ENCODE results near the gene IFT81. TPM values are rescaled to one million over a fixed set of nuclear protein-coding genes. Genes with fewer than 3 reads are reported as not detected.

The IFT81 gene
- polyA plus RNA-seq, 1 experiment, result 22.1 TPM

DNA sequence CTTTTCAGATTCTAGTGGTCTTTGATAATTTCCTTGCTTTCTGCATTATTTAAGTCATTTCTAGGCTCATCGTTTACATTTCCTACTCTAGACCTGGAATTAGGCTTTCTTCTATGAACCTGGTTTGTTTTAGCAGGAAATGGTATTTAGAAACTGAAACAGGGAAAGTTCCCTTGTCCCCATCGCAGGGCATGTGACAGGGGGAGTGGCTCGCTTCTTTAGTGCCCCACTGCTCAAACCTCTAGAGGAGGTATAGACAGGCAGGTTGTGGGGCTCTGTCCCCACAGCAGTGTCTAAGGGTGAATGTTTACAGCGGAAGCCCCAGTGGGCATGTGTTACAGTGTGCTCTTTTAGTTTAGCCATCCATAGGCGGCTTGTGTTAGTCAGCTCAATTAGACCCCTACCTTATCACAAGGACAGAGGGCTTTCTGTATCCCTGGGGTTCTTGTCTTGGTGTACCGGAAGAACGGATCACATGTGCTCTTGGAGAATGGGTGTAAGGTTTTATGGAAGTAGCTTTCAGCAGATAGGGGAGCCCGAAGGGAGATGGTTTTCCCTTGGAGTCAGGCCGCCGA is 25.0 kb downstream of the IFT81 start:
- no peaks in the 10 kb centered on the region for H3K27me3 ChIP-seq (ENCODE audit: control insufficient read depth, insufficient read depth, low read length)
- TF ChIP-seq, protein P1, sequence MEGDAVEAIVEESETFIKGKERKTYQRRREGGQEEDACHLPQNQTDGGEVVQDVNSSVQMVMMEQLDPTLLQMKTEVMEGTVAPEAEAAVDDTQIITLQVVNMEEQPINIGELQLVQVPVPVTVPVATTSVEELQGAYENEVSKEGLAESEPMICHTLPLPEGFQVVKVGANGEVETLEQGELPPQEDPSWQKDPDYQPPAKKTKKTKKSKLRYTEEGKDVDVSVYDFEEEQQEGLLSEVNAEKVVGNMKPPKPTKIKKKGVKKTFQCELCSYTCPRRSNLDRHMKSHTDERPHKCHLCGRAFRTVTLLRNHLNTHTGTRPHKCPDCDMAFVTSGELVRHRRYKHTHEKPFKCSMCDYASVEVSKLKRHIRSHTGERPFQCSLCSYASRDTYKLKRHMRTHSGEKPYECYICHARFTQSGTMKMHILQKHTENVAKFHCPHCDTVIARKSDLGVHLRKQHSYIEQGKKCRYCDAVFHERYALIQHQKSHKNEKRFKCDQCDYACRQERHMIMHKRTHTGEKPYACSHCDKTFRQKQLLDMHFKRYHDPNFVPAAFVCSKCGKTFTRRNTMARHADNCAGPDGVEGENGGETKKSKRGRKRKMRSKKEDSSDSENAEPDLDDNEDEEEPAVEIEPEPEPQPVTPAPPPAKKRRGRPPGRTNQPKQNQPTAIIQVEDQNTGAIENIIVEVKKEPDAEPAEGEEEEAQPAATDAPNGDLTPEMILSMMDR (IDR thresholded peaks at IDR 0.05; ENCODE audit: low read depth, low read length), result no peak
- no peak for DNase-seq (ENCODE audit: low read depth, low spot score)
- no peaks in the 10 kb centered on the region for H3K9me3 ChIP-seq (ENCODE audit: control insufficient read depth, insufficient read depth, low read length)
- no peak overlapping the region for H3K4me3 ChIP-seq (ENCODE audit: low read depth, low read length)
- H3K27ac ChIP-seq (ENCODE audit: low read depth, low read length), result no peak overlapping the region
- ChIA-PET POLR2A (no interaction called here), CTCF (no interaction called here)

DNA sequence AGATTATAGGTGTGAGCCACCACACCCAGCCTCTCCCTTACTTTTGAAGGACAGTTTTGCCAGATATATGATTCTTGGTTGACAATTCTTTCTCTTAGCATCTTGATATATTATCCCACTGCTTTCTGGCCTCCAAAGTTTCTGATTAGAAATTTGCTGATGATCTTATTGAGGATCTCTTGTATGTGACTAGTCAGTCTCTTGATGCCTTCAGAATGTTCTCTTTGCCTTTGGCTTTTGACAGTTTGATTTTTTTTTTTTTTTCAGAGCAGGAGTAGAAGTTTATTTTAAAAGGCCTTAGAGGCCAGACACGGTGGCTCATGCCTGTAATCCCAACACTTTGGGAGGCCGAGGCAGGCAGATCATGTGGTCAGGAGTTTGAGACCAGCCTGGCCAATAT is 32.6 kb downstream of the IFT81 start:
- peaks cover 9% of the 10 kb centered on the region for H3K9me3 ChIP-seq (ENCODE audit: control insufficient read depth, insufficient read depth, low read length)
- H3K4me3 ChIP-seq (ENCODE audit: low read depth, low read length), result no peak overlapping the region
- no peak for DNase-seq (ENCODE audit: low read depth, low spot score)
- POLR2A ChIA-PET, result no interaction called here
- H3K27ac ChIP-seq (ENCODE audit: low read depth, low read length), result no peak overlapping the region
- TF ChIP-seq, protein P1 (IDR thresholded peaks at IDR 0.05; ENCODE audit: low read depth, low read length), result no peak
- CTCF ChIA-PET, result no interaction called here
- H3K27me3 ChIP-seq (ENCODE audit: control insufficient read depth, insufficient read depth, low read length), result no peaks in the 10 kb centered on the region

DNA sequence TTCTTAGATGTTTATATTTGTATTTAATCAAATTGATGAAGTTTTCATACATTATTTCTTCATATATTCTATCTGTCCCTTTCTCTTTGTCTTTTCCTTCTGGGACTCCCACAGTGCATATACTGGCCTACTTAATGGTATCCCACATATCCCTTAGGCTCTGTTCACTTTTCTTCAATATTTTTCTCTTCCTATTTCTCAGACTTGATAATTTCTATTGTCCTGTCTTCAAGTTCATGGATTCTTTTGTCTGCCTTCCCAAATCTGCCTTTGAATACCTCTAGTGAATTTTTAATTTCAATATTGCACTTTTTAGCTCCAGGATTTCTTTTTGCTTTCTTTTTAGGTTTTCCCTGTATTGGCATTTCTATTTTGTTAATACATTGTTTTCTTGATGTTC is 33.4 kb downstream of the IFT81 start:
- CTCF ChIA-PET, result no interaction called here
- peaks cover 9% of the 10 kb centered on the region for H3K9me3 ChIP-seq (ENCODE audit: control insufficient read depth, insufficient read depth, low read length)
- H3K27ac ChIP-seq (ENCODE audit: low read depth, low read length), result no peak overlapping the region
- TF ChIP-seq, protein P1 (IDR thresholded peaks at IDR 0.05; ENCODE audit: low read depth, low read length), result no peak
- DNase-seq (ENCODE audit: low read depth, low spot score), result no peak
- POLR2A ChIA-PET, result no interaction called here
- H3K27me3 ChIP-seq (ENCODE audit: control insufficient read depth, insufficient read depth, low read length), result no peaks in the 10 kb centered on the region
- H3K4me3 ChIP-seq (ENCODE audit: low read depth, low read length), result no peak overlapping the region

DNA sequence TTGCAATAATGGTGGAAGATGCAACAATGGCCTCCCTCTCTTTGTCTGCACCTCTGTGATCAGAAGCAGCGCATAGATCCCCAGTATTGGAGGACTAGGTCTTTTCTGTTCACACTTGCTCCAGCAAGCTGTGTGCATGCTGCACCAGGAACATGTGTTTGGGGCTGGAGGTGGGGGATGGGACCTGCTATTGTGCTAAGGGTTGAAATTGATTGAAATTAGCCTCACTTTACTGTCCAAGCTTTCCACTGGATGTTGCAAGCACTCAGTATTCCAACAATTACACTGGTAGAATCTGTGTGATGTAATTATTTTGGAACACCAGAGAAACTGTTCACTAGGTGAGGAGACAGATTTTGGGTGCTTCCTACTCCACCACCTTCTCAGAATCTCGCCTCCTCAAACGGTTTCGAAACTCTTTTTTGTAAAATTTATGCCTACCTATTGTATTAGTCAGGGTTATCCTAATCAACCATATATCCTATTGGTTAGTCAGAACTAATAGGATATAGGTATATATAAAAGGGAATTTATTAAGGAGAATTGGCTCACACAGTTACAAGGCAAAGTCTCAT is 35.6 kb downstream of the IFT81 start:
- Histone ChIP-seq H3K27ac (ENCODE audit: low read depth, low read length) (no peak overlapping the region), H3K9me3 (ENCODE audit: control insufficient read depth, insufficient read depth, low read length) (peaks cover 9% of the 10 kb centered on the region), H3K4me3 (ENCODE audit: low read depth, low read length) (no peak overlapping the region), H3K27me3 (ENCODE audit: control insufficient read depth, insufficient read depth, low read length) (no peaks in the 10 kb centered on the region)
- TF ChIP-seq, protein P1 (IDR thresholded peaks at IDR 0.05; ENCODE audit: low read depth, low read length), result no peak
- DNase-seq (ENCODE audit: low read depth, low spot score), result no peak
- POLR2A ChIA-PET, result no interaction called here
- CTCF ChIA-PET, result no interaction called here

DNA sequence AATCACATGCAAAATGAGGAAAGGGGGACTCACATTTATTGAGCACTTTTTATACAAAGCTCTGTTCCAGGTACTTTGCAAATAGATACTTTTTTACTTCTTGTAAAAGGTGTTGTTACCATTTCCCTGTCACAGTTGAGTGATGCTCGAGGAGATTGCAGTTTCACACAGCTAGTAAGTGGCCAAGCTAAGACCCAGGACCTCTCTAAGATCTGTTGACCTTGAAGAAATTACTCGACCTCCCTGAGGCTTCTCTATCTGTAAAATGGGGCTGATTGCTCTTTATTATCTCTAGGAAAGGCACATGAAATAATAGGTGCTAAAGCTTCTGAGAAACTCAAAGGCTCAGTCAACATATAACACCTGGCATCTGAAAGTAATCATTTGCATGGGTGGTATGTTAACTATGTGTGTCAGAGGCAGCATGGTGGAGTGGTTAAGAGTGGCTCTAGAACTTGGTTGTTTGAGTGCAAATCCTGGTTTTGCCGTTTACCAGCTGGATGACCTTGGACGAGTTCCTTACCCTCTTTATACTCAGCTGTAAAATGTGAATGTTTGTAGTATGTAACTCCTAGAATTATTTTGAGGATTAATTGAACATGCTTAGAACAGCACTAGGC is 41.5 kb downstream of the IFT81 start:
- H3K9me3 ChIP-seq (ENCODE audit: control insufficient read depth, insufficient read depth, low read length), result no peaks in the 10 kb centered on the region
- TF ChIP-seq, protein P1 (IDR thresholded peaks at IDR 0.05; ENCODE audit: low read depth, low read length), result no peak
- H3K27me3 ChIP-seq (ENCODE audit: control insufficient read depth, insufficient read depth, low read length), result no peaks in the 10 kb centered on the region
- H3K27ac ChIP-seq (ENCODE audit: low read depth, low read length), result no peak overlapping the region
- CTCF ChIA-PET, result interaction anchor here (1.5 kb wide), 1 partner anchor 59 kb away, joined by 4 read pairs; no protein-coding TSS in a partner anchor
- POLR2A ChIA-PET, result interaction anchor here (0.6 kb wide), 1 partner anchor 30 kb away, joined by 9 read pairs; no protein-coding TSS in a partner anchor
- DNase-seq (ENCODE audit: low read depth, low spot score), result no peak
- H3K4me3 ChIP-seq (ENCODE audit: low read depth, low read length), result no peak overlapping the region
